Measurements from ENCODE around the gene CMTM6. TPM values are rescaled to one million over a fixed set of nuclear protein-coding genes. Genes with fewer than 3 reads are reported as not detected.
A peak's percentile ranks its signal among the peaks of the same experiment; 100 is the strongest.

Gene CMTM6
- total RNA-seq, 1 experiment from 2014 or later = 43.5 TPM

DNA sequence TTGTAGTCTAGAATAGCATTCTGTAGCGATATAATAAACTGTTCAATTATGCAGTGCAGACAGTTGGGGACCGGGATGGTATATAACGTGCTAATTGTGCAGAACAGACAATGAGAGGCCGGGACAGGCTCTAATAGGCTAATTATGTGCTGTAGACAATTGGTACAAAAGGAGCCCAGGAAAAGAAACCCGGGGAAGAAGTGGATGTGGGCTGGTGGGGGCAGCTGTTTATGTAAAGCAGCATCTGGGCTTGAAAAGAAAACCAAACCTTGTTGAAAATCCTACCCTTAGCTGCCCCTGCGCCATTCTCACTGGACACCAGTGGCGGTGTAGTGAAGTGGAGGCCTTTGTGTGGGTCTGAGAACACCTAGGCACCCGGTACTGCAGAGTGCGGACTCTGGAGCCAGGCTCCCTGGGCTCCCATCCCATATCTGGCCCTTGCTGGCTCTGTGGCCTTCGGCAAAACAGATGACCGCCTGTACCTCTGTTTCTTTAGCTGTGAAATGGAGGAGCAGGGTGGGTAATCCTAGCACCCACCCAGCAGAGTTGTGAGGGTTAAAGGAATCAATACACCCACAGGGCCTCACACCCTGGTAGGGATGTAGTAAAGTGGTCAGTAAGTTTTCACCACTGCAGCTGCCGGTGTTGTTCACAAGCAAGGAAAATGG lies 51.5 kb downstream of the CMTM6 start:
- H3K56ac ChIP-seq (ENCODE audit: insufficient read length, low read depth, low read length) = no peak overlapping the region
- no peak overlapping the region for H2BK12ac ChIP-seq (ENCODE audit: insufficient read length, low read depth, low read length)
- no peaks in the 10 kb centered on the region for H3K23me2 ChIP-seq (ENCODE audit: insufficient read length, low read depth, low read length, poor library complexity, severe bottlenecking)
- H4K91ac ChIP-seq (ENCODE audit: insufficient read length, low read depth, low read length) = no peak overlapping the region
- H3K79me2 ChIP-seq (ENCODE audit: insufficient read depth, low read length) = no peaks in the 10 kb centered on the region
- no peak overlapping the region for H2AK5ac ChIP-seq (ENCODE audit: insufficient read length, low read length)
- H3K79me1 ChIP-seq (ENCODE audit: insufficient read depth, low read depth, low read length, poor library complexity, severe bottlenecking) = no peaks in the 10 kb centered on the region
- TF ChIP-seq, protein P1, sequence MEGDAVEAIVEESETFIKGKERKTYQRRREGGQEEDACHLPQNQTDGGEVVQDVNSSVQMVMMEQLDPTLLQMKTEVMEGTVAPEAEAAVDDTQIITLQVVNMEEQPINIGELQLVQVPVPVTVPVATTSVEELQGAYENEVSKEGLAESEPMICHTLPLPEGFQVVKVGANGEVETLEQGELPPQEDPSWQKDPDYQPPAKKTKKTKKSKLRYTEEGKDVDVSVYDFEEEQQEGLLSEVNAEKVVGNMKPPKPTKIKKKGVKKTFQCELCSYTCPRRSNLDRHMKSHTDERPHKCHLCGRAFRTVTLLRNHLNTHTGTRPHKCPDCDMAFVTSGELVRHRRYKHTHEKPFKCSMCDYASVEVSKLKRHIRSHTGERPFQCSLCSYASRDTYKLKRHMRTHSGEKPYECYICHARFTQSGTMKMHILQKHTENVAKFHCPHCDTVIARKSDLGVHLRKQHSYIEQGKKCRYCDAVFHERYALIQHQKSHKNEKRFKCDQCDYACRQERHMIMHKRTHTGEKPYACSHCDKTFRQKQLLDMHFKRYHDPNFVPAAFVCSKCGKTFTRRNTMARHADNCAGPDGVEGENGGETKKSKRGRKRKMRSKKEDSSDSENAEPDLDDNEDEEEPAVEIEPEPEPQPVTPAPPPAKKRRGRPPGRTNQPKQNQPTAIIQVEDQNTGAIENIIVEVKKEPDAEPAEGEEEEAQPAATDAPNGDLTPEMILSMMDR (conservative IDR thresholded peaks at IDR 0.05) = no peak
- no peak overlapping the region for H2BK15ac ChIP-seq (ENCODE audit: low read depth, low read length)
- Mint-ChIP-seq H3K36me3 (ENCODE audit: insufficient read depth in 1 of 3, low read depth in 3 of 3) (peaks cover 3 to 30% (median 14%) of the 10 kb centered on the region in 3 experiments; a peak in 6 of 7 replicates), H3K9me3 (no peaks in the 10 kb centered on the region; a peak in 1 of 5 replicates), H3K27ac (peak overlapping the region in 1 of 3 experiments; percentile 83; a peak in 3 of 7 replicates), H3K4me3 (no peak overlapping the region), H3K27me3 (ENCODE audit: low read depth) (no peaks in the 10 kb centered on the region; the same call in 1 of the 2 replicates), H3K4me1 (peaks cover 37 to 38% of the 10 kb centered on the region in 2 experiments)
- H3K27me3 ChIP-seq (ENCODE audit: insufficient read depth, low read length) = no peaks in the 10 kb centered on the region
- no peak overlapping the region for H3K18ac ChIP-seq (ENCODE audit: insufficient read length, low read depth, low read length)
- no peak overlapping the region for H2BK20ac ChIP-seq (ENCODE audit: low read depth, low read length, poor library complexity, severe bottlenecking)
- no CpG with 5 or more reads among the region's 12 CpGs for WGBS (ENCODE audit: extremely low coverage, insufficient read length, low lambda C conversion rate)
- H3K4me1 ChIP-seq (ENCODE audit: insufficient read depth, low read length) = no peaks in the 10 kb centered on the region
- no peak for DNase-seq
- no peak overlapping the region for H3K14ac ChIP-seq (ENCODE audit: insufficient read depth, low read length)
- no peak overlapping the region for H4K5ac ChIP-seq (ENCODE audit: insufficient read length, low read depth, low read length)
- H3K27ac ChIP-seq (ENCODE audit: insufficient read length, low read depth, low read length) = no peak overlapping the region
- H2BK120ac ChIP-seq (ENCODE audit: low read depth, low read length, poor library complexity, severe bottlenecking) = no peak overlapping the region
- no peak overlapping the region for H2AFZ ChIP-seq (ENCODE audit: low read length)
- H2BK5ac ChIP-seq (ENCODE audit: insufficient read length, low read length) = no peak overlapping the region
- no peaks in the 10 kb centered on the region for H3K9me3 ChIP-seq (ENCODE audit: control insufficient read depth, low read depth, low read length)
- no peak overlapping the region for H4K8ac ChIP-seq (replicated peaks; ENCODE audit: insufficient read length, low read depth, low read length)
- no peak overlapping the region for H3K4ac ChIP-seq (ENCODE audit: low read depth, low read length)
- H3K9ac ChIP-seq (ENCODE audit: extremely low read depth, insufficient read length, low read length) = no peak overlapping the region
- no peak overlapping the region for H3K4me2 ChIP-seq (ENCODE audit: insufficient read depth, insufficient read length, low read length)
- H3T11ph ChIP-seq (ENCODE audit: low read length) = no peak overlapping the region
- H4K20me1 ChIP-seq (ENCODE audit: control insufficient read depth, insufficient read depth, insufficient read length) = no peaks in the 10 kb centered on the region
- no peak overlapping the region for H3K23ac ChIP-seq (ENCODE audit: insufficient read length, low read depth, low read length)
